ENCODE results near the gene POU3F1.

DNA sequence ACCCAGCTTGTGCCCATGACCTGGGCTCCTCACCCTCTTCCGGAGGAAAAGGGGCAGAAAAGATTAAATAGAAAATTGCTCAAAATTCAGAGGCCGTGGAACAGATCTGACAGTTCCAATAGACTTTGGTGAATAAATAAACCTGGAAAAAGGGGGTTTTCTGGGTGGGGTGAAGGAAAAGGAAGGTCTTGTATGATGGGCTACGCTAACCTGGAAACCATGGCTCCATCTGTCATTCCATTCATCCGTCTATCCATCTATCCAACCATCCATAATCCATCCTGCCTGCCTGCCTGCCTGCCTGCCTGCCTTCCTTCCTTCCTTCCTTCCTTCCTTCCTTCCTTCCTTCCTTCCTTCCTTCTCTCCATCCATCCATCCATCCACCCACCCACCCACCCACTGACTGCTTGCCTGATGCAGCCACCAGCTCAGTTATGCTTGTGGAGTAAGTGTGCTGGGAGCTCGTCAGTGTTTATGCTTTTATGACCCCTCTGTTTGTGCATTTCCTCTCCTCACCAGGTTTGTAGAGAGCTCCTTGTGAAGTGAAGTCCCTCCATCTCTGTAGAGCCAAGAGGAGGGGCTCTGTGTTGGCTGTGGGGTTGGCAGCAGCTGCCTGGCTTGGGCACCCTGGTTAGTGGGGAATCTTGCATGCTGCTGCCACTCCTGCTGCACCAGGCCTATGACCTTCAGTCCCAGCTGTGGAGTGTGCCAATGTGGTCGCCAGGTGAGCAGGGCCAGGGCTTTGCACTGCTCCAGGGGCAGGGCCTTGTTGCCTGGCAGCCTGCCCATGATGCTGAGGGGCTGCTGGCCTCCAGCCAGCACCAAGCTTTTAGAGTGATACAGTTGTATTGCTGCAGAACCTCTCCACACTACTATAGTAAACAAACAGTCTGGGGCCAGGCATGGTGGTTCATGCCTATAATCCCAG is 16.0 kb upstream of the POU3F1 start:
- TF ChIP-seq, protein P1, sequence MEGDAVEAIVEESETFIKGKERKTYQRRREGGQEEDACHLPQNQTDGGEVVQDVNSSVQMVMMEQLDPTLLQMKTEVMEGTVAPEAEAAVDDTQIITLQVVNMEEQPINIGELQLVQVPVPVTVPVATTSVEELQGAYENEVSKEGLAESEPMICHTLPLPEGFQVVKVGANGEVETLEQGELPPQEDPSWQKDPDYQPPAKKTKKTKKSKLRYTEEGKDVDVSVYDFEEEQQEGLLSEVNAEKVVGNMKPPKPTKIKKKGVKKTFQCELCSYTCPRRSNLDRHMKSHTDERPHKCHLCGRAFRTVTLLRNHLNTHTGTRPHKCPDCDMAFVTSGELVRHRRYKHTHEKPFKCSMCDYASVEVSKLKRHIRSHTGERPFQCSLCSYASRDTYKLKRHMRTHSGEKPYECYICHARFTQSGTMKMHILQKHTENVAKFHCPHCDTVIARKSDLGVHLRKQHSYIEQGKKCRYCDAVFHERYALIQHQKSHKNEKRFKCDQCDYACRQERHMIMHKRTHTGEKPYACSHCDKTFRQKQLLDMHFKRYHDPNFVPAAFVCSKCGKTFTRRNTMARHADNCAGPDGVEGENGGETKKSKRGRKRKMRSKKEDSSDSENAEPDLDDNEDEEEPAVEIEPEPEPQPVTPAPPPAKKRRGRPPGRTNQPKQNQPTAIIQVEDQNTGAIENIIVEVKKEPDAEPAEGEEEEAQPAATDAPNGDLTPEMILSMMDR (IDR thresholded peaks at IDR 0.05; ENCODE audit: low read depth, low read length, poor library complexity, severe bottlenecking): no peak
- TF ChIP-seq EZH2phosphoT487 (IDR thresholded peaks at IDR 0.05; ENCODE audit: borderline replicate concordance, low read length): no peak
